Osteocyte (in vitro differentiated cells): ENCODE results near the gene PFAS. TPM values are rescaled to one million over a fixed set of nuclear protein-coding genes. Genes with fewer than 3 reads are reported as not detected.

Experiments
- DNase-seq: peaks from one replicate; pipeline ENCODE4 v3.0.0; 2021; ENCODE audit warnings: mixed read lengths; ENCODE audit not compliant: unreplicated experiment; ENCODE audit errors: extremely low spot score
- H3K27ac Mint-ChIP-seq: one replicate; pipeline ENCODE4 v1.8.0; 2021; ENCODE audit warnings: mild to moderate bottlenecking, mixed read lengths; ENCODE audit not compliant: unreplicated experiment
- H3K27me3 Mint-ChIP-seq: one replicate; pipeline ENCODE4 v1.8.0; 2021; ENCODE audit warnings: mixed read lengths; ENCODE audit not compliant: unreplicated experiment
- H3K36me3 Mint-ChIP-seq: one replicate; pipeline ENCODE4 v1.8.0; 2021; ENCODE audit warnings: mixed read lengths; ENCODE audit not compliant: unreplicated experiment
- H3K4me1 Mint-ChIP-seq: one replicate; pipeline ENCODE4 v1.8.0; 2021; ENCODE audit warnings: mixed read lengths; ENCODE audit not compliant: unreplicated experiment
- H3K4me3 Mint-ChIP-seq: one replicate; pipeline ENCODE4 v1.8.0; 2021; ENCODE audit warnings: mild to moderate bottlenecking, moderate library complexity, mixed read lengths; ENCODE audit not compliant: unreplicated experiment
- H3K9me3 Mint-ChIP-seq: one replicate; pipeline ENCODE4 v1.8.0; 2021; ENCODE audit warnings: mixed read lengths; ENCODE audit not compliant: unreplicated experiment
- CTCF ChIP-seq: fragments of 200-600 bp; sonication (generic); IDR thresholded peaks from 2 replicates; pipeline ENCODE4 v1.5.0; 2021; ENCODE audit warnings: antibody characterized with exemption, mild to moderate bottlenecking, moderate library complexity
- total RNA-seq: library from RNA; stranded (reverse); gene quantifications from 2 replicates; pipeline ENCODE4 v1.2.1, GENCODE V29; 2021

The PFAS gene
- total RNA-seq, 1 donor from 2014 or later: 48.9 TPM

DNA sequence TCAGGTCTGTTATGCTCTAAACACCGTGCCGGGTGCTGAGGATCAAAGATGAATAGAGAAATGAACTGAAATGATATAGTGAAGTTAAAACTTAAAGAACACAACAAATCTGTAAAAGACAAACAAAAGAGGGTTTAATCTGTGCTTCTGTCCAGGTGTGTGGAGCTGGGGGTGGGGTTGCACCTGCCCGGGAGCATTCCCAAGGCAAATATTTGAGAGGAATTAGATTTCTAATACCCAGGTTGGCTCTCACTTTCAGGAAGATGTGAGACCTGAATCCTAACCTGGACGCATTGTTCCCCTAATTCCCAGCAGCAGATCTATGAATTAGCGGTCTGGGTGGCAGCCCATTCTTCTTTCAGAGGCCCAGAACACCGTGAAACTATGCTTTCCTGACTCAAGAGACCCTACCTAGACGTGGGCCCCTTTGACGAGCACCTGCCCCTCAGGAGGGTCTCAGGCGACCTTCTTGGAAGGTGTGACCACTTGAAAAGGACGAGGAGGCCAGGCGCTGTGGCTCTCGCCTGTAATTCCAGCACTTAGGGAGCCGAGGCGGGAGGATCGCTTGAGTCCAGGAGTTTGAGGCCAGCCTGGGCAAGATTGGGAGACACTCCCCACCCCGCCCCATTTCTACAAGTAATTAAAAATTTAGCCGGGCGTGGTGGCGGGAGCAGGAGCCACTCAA lies 38.7 kb downstream of the PFAS start:
- H3K36me3 Mint-ChIP-seq: peaks cover 2% of the 10 kb centered on the region
- TF ChIP-seq CTCF: no peak
- H3K27me3 Mint-ChIP-seq: no peaks in the 10 kb centered on the region
- H3K4me1 Mint-ChIP-seq: peaks cover 24% of the 10 kb centered on the region
- DNase-seq: no peak
- H3K27ac Mint-ChIP-seq: peak overlapping the region; percentile 96
- H3K4me3 Mint-ChIP-seq: peak overlapping the region; percentile 93
- no peaks in the 10 kb centered on the region for H3K9me3 Mint-ChIP-seq

- peak; percentile 94 for DNase-seq
- Mint-ChIP-seq H3K9me3 (no peaks in the 10 kb centered on the region), H3K27ac (peak within 1 kb of the TSS; percentile 96)
Measured at GRCh38 chr17:8288336-8289102, 39.4 kb downstream of the PFAS start, which contains the start of gene RANGRF. TSS of gene RANGRF (plus strand) at chr17:8288670. CDS start at chr17:8288789, 119 bp downstream.

DNA sequence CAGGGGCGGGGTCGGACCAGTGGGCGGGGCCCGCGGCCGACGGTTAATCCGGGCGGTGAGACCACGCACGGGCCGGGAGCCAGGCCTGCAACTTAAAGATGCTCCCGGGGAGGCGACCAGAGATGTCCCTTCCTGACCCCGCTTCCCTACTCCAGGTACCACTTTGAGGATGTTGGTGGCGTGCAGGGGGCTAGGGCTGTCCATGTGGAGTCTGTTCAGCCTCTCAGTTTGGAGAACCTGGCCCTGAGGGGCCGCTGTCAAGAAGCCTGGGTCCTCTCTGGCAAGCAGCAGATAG lies 40.0 kb downstream of the PFAS start:
- no peak for TF ChIP-seq CTCF
- H3K27me3 Mint-ChIP-seq: no peaks in the 10 kb centered on the region
- peaks cover 2% of the 10 kb centered on the region for H3K36me3 Mint-ChIP-seq

More at GRCh38 chr17:8288336-8289102, 39.4 kb downstream of the PFAS start, which contains the start of gene RANGRF:
- Mint-ChIP-seq H3K36me3 (peaks cover 2% of the 10 kb centered on the region), H3K27me3 (no peaks in the 10 kb centered on the region), H3K4me3 (peak within 1 kb of the TSS; percentile 93), H3K4me1 (peaks cover 28% of the 10 kb centered on the region)
- TF ChIP-seq CTCF: no peak

DNA sequence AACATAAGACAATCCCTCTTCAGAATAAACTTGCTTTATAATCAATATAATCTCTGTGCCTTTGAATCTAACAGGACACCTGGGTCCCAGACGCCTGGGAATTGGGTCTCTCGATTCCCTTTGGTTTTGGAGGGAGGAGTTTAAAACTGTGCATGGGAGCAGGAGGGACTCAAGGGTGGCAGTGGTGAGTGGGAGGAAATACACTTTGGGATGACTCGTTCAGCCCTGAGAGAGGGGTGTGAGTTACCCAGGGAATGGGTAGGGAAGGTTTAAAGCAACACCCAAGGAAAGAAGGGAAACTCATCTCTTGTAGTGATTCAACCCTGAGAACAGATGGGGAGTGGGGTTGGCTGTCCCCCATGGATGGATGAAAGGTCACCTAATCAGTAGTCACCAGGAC lies 41.0 kb downstream of the PFAS start:
- DNase-seq: no peak
- no peaks in the 10 kb centered on the region for H3K27me3 Mint-ChIP-seq
- H3K4me3 Mint-ChIP-seq: peak overlapping the region; percentile 93
- no peaks in the 10 kb centered on the region for H3K9me3 Mint-ChIP-seq
- H3K4me1 Mint-ChIP-seq: peaks cover 34% of the 10 kb centered on the region
- peaks cover 2% of the 10 kb centered on the region for H3K36me3 Mint-ChIP-seq
- H3K27ac Mint-ChIP-seq: peak overlapping the region; percentile 39
- TF ChIP-seq CTCF: no peak

More for the DNA sequence above, 40.0 kb downstream of the PFAS start:
- peaks cover 28% of the 10 kb centered on the region for H3K4me1 Mint-ChIP-seq
- peak overlapping the region; percentile 93 for H3K4me3 Mint-ChIP-seq
- peak overlapping the region; percentile 96 for H3K27ac Mint-ChIP-seq
- no peaks in the 10 kb centered on the region for H3K9me3 Mint-ChIP-seq
- DNase-seq: no peak
